NCI-H510A (cell line): Measurements from ENCODE around the gene RSPH10B.
"Not testable (repeated sequence)": the region's sequence is repeated elsewhere in the genome, so short reads cannot be mapped to it uniquely, and the experiment has no call there.

ENCODE experiments used
- DNase-seq: peaks from one replicate; lab custom pipeline; 2025; lab: John Stamatoyannopoulos, UW

RSPH10B gene

GRCh38 chr7:5926263-5926870 is 44.1 kb downstream of the RSPH10B start:
- not testable (repeated sequence) for DNase-seq

- DNase-seq, result not testable (repeated sequence)
Measured at GRCh38 chr7:5924630-5925029, 45.9 kb downstream of the RSPH10B start.

DNA sequence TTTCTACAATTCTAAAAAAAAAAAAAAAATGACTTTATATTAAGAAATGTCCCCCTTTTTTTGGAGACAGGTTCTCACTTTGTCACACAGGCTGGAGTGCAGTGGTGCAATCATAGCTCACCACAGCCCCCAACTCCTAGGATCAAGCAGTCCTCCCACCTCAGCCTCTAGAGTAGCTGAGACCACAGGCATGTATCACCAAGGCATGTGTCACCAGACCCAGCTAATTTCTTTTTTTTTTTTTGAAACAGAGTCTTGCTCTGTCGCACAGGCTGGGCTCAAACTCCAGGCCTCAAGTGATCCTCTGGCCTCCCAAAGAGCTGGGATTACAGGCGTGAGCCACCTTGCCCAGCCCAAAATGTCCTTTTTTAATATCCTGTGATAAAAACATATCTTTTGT is 46.3 kb downstream of the RSPH10B start:
- not testable (repeated sequence) for DNase-seq

DNA sequence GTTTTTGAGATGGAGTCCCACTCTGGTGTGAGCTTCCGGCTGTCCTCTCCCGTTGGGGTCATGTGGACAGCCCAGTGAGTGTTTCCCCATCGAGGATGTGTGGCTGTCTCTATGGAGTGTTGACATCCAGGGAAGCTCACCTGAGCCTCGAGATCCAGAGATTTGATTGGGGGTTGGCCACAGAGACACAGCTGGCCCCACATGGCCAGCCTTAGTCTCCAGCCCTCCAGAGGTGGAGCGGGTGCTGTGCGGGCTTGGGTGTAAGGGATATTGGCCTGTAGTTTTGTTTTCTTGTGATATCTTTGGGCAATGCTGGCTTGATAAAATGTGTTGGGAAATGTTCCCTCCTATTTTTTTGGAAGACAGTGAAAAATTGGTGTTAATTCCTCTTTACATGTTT is 54.0 kb downstream of the RSPH10B start:
- DNase-seq, result not testable (repeated sequence)

DNA sequence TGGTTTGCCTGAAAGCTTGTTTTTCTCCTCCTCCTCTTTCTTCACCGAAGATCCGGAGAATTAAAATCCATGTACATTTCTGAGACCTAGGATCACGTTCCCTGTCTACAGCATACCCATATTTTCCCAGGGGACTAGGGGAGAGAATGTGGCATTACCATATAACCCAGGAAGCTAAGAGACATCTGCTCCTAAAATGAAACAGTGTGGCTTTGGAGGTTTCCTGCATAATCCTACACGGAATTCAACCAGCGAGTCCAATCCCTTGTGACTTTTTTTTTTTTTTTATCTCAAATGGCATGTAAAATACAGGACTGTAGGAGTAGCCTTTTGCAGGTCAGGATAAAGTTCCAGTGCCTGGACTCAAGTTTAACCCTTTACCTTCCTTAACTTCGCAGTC is 61.7 kb downstream of the RSPH10B start:
- not testable (repeated sequence) for DNase-seq

GRCh38 chr7:5904726-5905125 is 65.8 kb downstream of the RSPH10B start:
- DNase-seq, result not testable (repeated sequence)

GRCh38 chr7:5903002-5903401 is 67.5 kb downstream of the RSPH10B start:
- not testable (repeated sequence) for DNase-seq

GRCh38 chr7:5898480-5899224 is 71.8 kb downstream of the RSPH10B start, which contains the start of gene CCZ1:
Gene CCZ1 (plus strand): TSS chr7:5898733. CDS start chr7:5898800, 67 bp downstream.
- DNase-seq, result peak; percentile 31

GRCh38 chr7:5897369-5897919 is 73.0 kb downstream of the RSPH10B start:
- DNase-seq, result not testable (repeated sequence)

- DNase-seq, result no peak
Measured at GRCh38 chr7:5892498-5892897, 78.0 kb downstream of the RSPH10B start.

DNA sequence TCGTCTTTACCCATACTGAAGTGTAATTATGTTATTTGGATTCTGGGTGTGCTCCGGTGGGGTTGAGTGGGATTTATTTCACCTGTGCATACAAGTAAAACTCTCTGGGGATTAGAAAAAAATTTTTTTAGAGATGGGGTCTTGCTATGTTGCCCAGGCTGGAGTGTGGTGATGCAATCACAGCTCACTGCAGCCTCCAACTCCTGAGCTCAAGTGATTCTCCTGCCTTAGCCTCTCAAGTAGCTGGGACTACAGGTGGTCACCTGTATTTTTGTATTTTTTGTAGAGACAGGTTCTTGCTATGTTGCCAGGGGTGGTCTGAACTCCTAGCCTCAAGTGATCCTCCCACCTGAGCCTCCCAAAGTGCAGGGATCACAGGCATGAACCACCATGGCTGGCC is 80.2 kb downstream of the RSPH10B start:
- DNase-seq, result not testable (repeated sequence)

GRCh38 chr7:5888021-5888420 is 82.5 kb downstream of the RSPH10B start:
- not testable (repeated sequence) for DNase-seq

DNA sequence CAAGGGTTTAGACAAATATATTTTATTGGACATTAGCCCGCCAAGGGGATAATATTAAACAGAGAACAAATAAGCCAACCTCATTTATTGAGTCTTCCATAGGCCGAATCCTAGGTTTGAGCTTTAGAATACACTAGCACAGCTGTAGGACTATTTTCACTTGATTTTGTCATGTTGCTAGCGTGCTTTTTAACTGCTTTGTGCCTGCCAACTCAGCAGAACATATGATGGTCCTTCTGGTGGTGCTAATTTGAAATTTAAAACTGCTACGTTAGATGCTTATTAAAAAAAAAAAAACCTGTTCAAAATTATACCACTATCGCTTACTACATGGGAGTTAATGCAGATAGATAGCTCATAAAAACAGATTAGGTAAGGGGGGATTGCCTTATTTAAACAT is 86.1 kb downstream of the RSPH10B start:
- DNase-seq, result not testable (repeated sequence)

DNA sequence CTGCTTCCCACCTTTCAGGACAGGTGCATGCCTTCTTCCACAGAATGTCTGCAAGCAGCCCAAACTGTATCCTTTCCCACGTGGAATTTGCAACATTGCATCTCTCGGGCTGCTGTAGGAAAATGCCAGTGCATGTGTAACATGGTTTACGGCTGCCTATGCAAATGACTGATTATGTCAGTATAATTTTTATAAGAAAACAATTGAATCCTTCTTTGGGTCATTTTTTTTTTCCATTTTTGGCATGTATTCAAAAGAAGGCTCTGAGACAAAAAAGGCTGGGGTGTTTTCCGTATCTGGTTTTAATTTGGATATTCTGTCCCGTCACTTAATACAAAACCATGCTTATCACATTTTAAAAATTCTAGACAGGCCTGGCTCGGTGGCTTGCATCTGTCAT is 90.4 kb downstream of the RSPH10B start:
- DNase-seq, result not testable (repeated sequence)

DNA sequence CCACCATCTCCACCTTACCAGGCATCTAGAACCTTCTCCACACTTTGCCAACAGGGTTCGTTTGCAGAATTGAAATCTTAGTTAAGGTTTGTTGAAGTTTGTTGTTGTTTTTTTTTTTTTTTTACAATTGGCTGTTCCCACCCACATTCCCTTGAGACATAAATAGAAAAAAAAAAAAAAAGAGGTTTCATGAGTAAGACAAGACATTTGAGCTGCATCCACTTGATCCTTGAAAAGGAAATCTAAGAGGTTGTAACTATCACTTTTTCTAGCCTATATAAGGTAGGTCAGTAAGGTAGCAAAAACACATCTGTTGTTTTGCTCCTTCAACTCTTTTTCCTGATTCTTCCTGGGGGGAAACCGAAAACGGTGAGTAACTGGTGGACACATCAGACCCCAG is 90.9 kb downstream of the RSPH10B start:
- not testable (repeated sequence) for DNase-seq
